Keratinocyte (primary cell): ENCODE measurements around the gene RB1.

ENCODE experiments used
- EZH2 ChIP-seq: IDR thresholded peaks from one replicate; pipeline ENCODE4 v1.6.1; 2012; ENCODE audit warnings: inconsistent platforms, mild to moderate bottlenecking, low read length, moderate library complexity
- TF ChIP-seq, protein P1 (sequence below), 3 experiments: IDR thresholded peaks in 1 of 3; conservative IDR thresholded peaks in 1 of 3; optimal IDR thresholded peaks in 1 of 3; 2 replicates in 2 of 3; 3 replicates in 1 of 3; pipeline versions ENCODE3 to v1.5.1; 2011; ENCODE audit warnings: low read length in 3 of 3, mild to moderate bottlenecking in 3 of 3, moderate library complexity in 2 of 3, control low read depth in 1 of 3, inconsistent platforms in 1 of 3; ENCODE audit not compliant: insufficient read depth in 2 of 3; ENCODE audit errors: extremely low read depth in 1 of 3

GRCh38 chr13:48302871-48303358 is 636 bp upstream of the RB1 start:
- TF ChIP-seq, protein P1, sequence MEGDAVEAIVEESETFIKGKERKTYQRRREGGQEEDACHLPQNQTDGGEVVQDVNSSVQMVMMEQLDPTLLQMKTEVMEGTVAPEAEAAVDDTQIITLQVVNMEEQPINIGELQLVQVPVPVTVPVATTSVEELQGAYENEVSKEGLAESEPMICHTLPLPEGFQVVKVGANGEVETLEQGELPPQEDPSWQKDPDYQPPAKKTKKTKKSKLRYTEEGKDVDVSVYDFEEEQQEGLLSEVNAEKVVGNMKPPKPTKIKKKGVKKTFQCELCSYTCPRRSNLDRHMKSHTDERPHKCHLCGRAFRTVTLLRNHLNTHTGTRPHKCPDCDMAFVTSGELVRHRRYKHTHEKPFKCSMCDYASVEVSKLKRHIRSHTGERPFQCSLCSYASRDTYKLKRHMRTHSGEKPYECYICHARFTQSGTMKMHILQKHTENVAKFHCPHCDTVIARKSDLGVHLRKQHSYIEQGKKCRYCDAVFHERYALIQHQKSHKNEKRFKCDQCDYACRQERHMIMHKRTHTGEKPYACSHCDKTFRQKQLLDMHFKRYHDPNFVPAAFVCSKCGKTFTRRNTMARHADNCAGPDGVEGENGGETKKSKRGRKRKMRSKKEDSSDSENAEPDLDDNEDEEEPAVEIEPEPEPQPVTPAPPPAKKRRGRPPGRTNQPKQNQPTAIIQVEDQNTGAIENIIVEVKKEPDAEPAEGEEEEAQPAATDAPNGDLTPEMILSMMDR (optimal IDR thresholded peaks at IDR 0.05 in 1 of 3, IDR thresholded peaks at IDR 0.05 in 1 of 3, conservative IDR thresholded peaks at IDR 0.05 in 1 of 3; ENCODE audit: extremely low read depth in 1 of 3, insufficient read depth in 2 of 3, low read length in 3 of 3): no peak
- no peak for TF ChIP-seq EZH2
